GM23338 (cell line): ENCODE measurements around the gene GRIN1.

Source experiments
- CTCF ChIP-seq, 2 experiments: fragments of 200-600 bp in 1 of 2; sonication (generic) in 1 of 2; conservative IDR thresholded peaks; 2 replicates each; pipeline versions ENCODE4 v1.5.1 to v1.6.1; 2016 to 2017; ENCODE audit warnings: antibody characterized with exemption in 2 of 2, low read depth in 2 of 2, mild to moderate bottlenecking in 2 of 2, moderate library complexity in 1 of 2
- EZH2phosphoT487 ChIP-seq: fragments of 200-600 bp; sonication (generic); IDR thresholded peaks from one replicate; pipeline ENCODE4 v1.8.1; 2018; ENCODE audit warnings: antibody characterized with exemption; ENCODE audit not compliant: unreplicated experiment
- NANOG ChIP-seq: IDR thresholded peaks from 2 replicates; pipeline ENCODE4 v1.6.1; 2016; ENCODE audit warnings: antibody characterized with exemption, borderline replicate concordance
- REST ChIP-seq: IDR thresholded peaks from one replicate; pipeline ENCODE4 v1.6.1; 2018; ENCODE audit warnings: antibody characterized with exemption; ENCODE audit not compliant: unreplicated experiment

- TF ChIP-seq CTCF (conservative IDR thresholded peaks at IDR 0.05; ENCODE audit: low read depth in 2 of 2) (no peak), EZH2phosphoT487 (no peak), REST (no peak), NANOG (no peak)
Observed at GRCh38 chr9:137169896-137170358, 31.0 kb downstream of the GRIN1 start, which contains the start of gene LRRC26.
